ENCODE measurements around the gene FRMD5.

FRMD5 gene

DNA sequence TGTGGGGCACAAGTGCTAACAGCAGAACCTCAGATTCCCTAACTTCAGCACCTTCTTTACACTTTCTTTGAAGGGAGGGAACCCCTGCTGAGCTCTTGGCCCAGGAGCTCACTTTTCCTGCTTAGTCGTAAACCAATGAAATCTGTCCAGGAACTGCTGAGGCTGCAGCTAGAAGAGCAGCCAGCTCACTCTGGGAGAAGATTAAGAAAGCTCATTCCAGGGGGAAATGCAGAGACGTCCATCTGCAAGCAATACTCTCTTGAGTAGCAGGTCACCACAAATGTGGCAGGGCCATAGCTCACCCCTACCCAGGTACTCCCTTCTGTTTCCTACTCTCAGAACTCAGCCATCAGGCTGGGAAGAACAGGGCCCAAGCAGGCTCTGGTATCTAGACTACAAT lies 265.0 kb downstream of the FRMD5 start:
- DNase-seq (ENCODE audit: low read depth, low spot score): peak; percentile 73

DNA sequence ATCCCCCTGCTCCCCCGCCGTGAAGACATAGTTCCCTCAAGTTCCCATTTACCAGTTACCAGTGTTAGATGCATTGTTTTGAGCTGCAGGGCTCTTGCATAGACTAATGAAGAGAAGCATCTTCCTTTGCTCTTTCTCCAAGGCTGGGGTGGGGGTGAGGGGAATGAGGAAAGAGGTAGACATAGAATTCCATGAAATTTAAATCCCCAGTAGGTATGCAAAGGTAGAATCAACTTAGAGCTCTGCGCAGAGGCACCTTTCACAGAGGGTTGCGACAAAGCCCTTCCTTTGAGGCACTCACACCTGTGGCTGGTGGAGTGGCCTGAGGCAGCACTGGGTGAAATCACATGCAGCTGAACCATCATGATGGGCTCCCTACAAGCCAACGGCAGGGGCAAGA lies 266.9 kb downstream of the FRMD5 start:
- peak; percentile 47 for DNase-seq (ENCODE audit: low read depth, low spot score)

GRCh38 chr15:43927203-43927602 lies 267.9 kb downstream of the FRMD5 start:
- DNase-seq (ENCODE audit: low read depth, low spot score): no peak

GRCh38 chr15:43923553-43923952 lies 271.5 kb downstream of the FRMD5 start:
- DNase-seq (ENCODE audit: low read depth, low spot score): no peak

GRCh38 chr15:43922021-43922420 lies 273.1 kb downstream of the FRMD5 start:
- no peak for DNase-seq (ENCODE audit: low read depth, low spot score)

GRCh38 chr15:43920815-43921214 lies 274.3 kb downstream of the FRMD5 start:
- DNase-seq (ENCODE audit: low read depth, low spot score): no peak

- no peak for DNase-seq (ENCODE audit: low read depth, low spot score)
These were observed 274.8 kb downstream of the FRMD5 start for GRCh38 chr15:43920254-43920600.

DNA sequence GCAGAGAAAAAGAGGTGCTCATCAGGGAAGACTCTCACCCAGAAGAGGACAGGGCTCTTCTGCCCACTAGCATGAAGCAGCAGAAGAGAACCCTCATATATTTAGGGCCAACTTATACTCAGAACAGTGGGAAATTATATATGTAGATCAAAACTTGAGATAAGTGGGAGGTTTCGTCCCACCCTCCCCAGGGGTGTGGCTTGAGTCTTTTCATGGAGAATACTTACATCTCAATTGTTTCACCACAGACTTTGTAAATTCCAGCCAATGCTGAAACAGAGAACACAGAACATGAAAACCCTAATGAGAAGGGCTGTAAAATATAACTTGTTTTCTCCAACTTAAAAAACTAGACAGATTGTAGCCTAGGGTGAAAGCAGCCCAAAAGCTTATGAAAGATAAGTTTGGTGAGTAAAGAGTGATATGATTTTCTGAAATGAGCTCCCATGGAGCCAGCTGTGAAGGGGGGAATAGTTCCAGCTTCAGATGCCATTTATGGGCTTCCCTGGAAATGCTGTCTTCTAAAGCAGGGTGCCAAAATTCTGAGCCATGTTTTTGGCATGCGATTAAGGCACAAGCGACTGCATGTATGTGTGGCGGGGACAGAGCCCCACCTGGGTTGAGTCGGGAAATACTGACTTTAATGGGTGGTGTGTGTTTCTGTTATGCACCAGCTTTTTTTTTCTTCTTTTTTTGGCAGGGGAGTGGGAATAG lies 275.4 kb downstream of the FRMD5 start:
- DNase-seq (ENCODE audit: low read depth, low spot score): no peak

- DNase-seq (ENCODE audit: low read depth, low spot score): no peak
These were observed 276.4 kb downstream of the FRMD5 start for GRCh38 chr15:43918717-43919116.

- no peak for DNase-seq (ENCODE audit: low read depth, low spot score)
These were observed 278.8 kb downstream of the FRMD5 start for GRCh38 chr15:43916326-43916660.

GRCh38 chr15:43915631-43916325 lies 279.3 kb downstream of the FRMD5 start:
- DNase-seq (ENCODE audit: low read depth, low spot score): peak; percentile 69

DNA sequence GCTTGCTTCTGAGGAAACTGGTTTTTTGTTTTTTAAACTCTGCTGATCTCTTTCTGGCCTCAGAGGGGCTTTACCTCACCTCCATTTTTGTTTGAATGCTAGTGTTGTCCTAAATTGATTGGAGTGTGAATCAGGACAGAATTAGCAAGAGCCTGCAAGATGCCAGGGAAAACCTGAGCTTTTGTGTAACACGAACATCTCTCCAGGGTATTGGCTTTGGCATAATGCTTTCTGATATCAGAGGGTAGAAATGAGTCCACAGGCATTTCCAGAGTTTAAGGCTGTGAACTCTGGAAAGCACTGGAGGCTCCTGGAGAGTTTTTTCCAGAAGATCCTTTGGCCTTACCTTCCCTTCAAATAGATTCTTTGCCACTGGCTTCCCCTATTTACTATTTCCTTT lies 281.1 kb downstream of the FRMD5 start:
- DNase-seq (ENCODE audit: low read depth, low spot score): no peak

DNA sequence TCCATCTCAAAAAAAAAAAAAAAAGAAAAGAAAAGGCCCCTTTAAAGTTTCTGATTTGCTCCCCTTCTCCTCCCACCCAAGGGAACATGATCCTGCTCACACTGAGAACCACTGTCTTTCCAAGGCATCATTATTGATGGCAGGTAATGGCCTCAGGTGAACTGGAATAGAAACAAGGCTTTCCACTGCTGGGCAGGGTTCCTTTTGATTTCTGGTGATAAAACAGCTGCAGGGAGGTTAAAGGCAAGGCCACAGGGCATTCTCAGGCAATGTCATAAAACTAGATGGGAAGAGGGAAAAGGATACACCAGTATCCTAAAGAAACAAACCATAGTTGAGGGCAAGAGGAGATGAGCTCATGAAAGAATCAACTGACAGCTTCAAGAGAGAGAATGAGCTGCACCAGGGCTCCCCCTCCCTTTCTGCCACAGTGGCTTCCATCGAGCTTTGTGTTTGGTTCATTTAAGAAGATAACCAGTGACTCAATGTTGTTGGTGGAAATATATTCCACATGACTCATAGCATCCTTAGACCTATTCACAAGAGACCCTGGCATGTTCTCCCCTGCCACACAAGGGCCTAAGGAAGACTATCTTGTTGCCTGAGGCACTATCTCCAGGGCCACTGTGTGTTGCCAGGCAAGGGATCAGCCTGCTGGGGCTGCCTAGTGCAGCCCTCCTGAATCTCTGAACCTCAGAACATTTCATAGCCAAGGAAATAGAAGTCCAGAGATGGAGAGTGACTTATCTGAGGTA lies 281.9 kb downstream of the FRMD5 start:
- DNase-seq (ENCODE audit: low read depth, low spot score): peak; percentile 75

DNA sequence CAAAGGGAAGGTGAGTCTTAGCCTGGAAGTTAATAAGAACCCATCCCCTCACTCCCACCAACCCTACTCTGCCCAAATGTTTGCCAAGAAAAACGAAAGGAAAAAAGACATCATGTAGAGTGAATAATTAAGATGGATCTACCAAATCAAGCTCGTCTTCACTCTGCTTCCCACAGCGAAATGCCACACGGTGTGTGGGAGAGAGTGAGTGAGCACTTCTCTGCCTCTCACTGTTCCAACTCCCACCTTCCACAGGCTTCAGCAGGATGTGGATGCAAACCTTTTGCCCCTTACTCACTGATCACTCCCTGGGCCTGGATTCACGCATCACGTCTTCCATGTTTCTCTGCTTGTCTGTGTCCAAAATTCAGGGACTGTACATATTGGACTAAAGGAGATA lies 282.9 kb downstream of the FRMD5 start:
- DNase-seq (ENCODE audit: low read depth, low spot score): no peak

- no peak for DNase-seq (ENCODE audit: low read depth, low spot score)
These were observed 283.8 kb downstream of the FRMD5 start for GRCh38 chr15:43911235-43911781.

DNA sequence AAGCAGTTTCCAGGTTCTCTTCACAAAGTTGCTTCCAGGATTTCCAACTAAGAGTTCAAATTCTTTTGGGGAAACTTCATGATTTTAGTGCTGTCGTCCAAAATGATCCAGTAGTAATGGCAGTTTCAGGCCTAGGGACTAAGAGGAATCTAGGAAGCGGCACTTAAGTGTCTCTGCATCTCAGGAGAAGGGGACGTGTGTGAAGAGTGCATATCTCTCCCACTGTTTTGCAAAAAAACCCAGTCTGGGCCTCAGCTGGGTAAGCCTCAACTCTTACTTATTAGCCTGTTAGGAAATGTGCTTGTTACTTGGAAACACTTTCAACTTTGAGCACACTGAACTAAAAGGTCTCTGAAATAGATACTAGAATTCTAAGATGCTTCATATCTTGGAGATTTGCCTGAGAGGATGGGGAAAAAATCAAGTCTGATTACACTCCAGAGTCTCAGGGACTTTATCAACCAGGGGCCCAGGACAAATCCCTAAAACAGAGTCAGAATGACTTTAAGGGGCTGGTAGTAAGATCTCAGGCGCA lies 286.5 kb downstream of the FRMD5 start:
- no peak for DNase-seq (ENCODE audit: low read depth, low spot score)

DNA sequence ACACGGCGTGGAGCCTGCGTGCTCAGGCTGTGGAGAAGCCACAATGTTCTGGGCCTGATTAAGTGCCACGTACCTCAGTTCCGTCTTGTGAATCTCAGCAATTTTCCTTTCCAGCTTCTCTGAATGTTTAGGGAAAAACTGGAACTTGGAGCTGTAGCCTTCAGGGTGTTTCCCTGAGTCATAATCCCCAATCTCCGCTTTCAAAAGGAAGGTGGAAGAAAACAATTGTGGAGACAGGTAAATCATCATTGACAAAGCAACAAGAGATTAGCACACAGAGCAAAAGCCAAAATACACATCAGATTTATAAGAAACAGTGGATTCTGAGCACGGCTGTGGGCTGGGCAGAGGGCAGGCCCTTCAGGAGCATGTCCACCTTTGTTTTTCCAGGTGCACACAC lies 289.3 kb downstream of the FRMD5 start:
- no peak for DNase-seq (ENCODE audit: low read depth, low spot score)

- peak; percentile 94 for DNase-seq (ENCODE audit: low read depth, low spot score)
These were observed 291.2 kb downstream of the FRMD5 start for GRCh38 chr15:43903864-43904290.

DNA sequence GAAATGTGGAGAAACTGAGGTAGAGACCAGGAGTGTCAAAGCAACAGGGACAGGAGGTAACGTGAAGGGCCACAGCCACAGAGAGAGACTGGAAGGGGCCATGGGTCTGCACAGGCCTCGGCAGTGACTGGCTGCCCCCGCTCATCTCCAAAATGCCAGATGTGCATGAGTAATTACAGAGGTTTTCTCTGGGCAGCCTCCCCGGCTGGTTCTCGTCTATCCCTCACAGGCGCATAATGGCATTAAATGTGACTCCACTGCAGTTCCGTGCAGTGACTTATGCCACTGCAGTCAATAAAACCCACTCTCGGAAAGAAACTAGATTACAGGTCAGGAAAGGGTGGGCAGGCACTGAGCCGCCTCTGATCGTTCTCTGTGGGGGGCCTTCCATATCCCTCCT lies 293.6 kb downstream of the FRMD5 start:
- DNase-seq (ENCODE audit: low read depth, low spot score): peak; percentile 14

GRCh38 chr15:43900996-43901395 lies 294.1 kb downstream of the FRMD5 start:
- peak; percentile 14 for DNase-seq (ENCODE audit: low read depth, low spot score)

DNA sequence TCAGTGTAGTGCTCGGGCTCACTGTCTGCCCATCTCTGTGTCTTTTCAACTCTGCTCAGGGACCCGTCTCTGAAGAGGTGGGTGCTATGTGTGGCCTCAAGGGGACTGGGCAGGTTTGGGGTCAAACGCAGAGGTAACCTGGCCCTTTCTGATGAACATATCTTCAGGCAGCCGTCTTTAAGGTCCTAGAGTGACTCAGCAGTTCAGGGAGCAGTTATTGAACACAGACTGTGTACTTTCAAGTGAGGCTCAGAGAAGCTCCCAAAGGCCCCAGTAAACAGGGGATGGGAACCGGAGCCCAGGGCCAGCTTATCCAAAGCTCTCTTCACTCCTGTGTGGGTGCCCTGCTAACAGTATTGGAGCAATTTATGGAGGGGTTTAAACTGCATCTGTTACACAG lies 295.1 kb downstream of the FRMD5 start:
- no peak for DNase-seq (ENCODE audit: low read depth, low spot score)

GRCh38 chr15:43898891-43899290 lies 296.2 kb downstream of the FRMD5 start:
- no peak for DNase-seq (ENCODE audit: low read depth, low spot score)

All from ELF-1 (cell line).